LNCAP (cell line): ENCODE data around the gene ABCG5.

Experiments
- TF ChIP-seq, protein P1 (sequence below): fragments of 450-650 bp; IDR thresholded peaks from 2 replicates; pipeline ENCODE4 v1.5.1; 2017; ENCODE audit warnings: mild to moderate bottlenecking

The ABCG5 gene

DNA sequence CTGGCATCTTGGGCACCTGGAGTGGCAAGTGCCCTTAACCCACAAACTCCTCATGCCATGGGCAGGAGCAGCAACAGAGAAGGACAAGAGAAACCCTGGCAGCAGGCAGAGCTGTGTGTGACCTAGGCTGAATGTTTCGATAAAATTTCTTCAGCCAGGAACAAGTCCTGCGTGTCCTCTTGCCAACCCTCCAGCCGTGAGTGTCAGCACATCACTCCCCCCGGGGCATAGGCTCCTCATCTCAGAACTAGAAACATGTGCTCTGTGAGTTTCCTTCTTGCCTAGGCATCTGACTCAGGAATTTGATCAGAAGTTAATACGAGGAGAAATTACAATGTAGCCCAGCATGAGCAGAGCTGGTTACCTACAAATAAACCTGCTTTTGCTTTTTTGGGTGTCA is 2.3 kb upstream of the ABCG5 start:
- TF ChIP-seq, protein P1, sequence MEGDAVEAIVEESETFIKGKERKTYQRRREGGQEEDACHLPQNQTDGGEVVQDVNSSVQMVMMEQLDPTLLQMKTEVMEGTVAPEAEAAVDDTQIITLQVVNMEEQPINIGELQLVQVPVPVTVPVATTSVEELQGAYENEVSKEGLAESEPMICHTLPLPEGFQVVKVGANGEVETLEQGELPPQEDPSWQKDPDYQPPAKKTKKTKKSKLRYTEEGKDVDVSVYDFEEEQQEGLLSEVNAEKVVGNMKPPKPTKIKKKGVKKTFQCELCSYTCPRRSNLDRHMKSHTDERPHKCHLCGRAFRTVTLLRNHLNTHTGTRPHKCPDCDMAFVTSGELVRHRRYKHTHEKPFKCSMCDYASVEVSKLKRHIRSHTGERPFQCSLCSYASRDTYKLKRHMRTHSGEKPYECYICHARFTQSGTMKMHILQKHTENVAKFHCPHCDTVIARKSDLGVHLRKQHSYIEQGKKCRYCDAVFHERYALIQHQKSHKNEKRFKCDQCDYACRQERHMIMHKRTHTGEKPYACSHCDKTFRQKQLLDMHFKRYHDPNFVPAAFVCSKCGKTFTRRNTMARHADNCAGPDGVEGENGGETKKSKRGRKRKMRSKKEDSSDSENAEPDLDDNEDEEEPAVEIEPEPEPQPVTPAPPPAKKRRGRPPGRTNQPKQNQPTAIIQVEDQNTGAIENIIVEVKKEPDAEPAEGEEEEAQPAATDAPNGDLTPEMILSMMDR = no peak

DNA sequence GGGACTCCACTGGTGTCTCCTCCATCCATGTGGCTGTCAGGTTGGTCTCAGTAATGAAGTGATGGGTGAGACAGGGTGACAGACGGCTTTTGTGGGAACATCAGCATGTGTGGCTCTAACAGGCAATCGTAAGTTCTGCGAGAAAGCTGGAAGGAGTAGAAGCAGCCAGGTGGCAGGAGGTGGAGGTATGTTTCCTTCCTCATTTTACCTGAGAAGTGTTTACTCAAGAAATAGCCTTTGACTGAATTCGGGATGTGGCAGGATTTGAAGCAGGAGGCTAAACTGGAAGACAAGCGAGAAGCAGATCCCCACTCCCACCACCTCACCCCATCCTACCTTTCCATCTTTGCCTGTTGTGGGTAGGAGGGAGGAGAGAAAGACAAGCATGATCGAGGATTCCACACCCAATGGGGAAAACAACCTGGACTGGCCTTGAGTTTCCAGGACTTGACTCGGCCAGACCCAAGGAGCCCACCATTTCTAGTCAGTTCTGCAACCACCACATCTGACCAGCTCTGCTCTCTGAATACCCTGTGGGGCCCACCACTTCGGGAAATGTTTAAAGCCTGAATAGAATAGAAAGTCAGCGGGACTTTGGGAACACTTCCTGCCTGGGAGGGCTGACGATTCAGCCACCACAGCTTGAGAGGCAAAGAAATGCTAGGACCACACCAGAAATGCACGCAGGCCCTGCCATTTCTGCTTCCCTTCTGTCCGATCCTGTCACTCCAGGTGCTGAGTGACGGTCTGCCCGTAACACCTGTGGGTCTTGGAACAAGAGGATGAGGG is 1.3 kb upstream of the ABCG5 start:
- TF ChIP-seq, protein P1 = no peak

DNA sequence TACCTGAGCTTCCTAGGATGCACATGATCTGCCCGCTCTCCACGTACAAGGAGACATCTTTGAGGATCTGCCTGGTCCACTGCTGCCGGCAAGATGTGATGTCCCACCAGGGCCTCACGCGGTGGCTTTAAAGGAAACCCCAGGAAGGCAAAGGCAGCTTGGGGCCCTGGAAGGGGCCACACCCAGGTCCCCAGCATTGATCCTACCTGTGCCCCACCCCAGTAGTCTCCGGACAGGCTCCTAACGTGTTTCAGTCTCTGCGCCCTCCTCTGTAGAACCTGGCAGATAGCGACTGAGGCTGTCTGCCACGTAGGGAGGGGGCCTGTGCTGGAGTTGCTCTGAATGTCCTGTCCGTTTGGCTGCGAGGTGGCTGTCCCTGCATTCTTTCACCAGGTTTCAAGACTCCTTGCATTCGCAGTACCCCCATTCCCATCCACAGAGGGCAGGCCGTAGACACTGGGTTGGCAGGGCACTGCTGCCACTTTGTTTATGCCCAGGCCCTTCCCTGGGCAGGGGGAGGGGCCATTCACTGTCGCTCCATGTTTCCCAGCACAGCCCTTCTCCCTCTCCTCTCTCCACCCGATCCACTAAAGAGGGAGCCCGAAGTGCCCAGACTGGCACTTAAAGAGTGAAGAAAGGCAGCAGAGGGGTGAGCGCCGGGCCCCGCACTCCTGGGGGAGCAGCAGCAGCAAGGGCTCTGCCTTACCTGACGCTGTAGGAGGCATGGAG is 644 bp downstream of the ABCG5 start:
- TF ChIP-seq, protein P1 = no peak

DNA sequence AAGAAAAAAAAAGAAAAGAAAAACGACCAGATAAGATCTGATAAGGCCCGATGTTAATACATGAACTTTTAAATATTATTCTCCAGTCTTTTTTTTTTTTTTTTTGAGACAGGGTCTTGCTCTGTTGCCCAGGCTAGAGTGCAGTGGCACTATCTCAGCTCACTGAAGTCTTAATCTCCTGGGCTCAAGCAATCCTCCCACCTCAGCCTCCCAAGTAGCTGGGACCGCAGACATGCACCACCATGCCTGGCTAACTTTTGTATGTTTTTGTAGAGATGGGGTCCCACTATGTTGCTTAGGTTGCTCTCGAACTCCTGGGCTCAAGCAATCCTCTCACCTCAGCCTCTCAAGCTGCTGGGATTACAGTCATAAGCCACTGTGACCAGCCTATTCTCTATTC is 1.6 kb downstream of the ABCG5 start:
- TF ChIP-seq, protein P1 = no peak

DNA sequence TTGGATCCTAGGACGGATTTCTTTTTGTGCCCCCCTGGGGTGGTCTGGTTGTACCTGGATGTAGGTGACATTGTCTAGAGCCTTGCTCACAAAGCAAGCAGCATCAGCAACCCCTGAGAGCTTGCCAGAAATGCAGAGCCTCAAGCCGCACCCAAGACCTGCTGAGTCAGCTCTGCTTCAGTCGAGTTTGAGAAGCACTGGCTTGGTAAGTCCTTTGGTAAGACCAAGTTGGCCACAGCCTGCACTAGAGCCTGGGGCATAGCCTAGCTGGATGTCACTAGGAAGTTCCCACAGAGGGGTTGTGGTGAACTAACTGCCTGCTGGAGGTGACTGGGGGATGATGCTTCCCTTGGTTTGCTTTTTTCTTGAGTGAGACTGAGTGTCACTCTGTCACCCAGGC is 6.2 kb downstream of the ABCG5 start:
- TF ChIP-seq, protein P1 = no peak

DNA sequence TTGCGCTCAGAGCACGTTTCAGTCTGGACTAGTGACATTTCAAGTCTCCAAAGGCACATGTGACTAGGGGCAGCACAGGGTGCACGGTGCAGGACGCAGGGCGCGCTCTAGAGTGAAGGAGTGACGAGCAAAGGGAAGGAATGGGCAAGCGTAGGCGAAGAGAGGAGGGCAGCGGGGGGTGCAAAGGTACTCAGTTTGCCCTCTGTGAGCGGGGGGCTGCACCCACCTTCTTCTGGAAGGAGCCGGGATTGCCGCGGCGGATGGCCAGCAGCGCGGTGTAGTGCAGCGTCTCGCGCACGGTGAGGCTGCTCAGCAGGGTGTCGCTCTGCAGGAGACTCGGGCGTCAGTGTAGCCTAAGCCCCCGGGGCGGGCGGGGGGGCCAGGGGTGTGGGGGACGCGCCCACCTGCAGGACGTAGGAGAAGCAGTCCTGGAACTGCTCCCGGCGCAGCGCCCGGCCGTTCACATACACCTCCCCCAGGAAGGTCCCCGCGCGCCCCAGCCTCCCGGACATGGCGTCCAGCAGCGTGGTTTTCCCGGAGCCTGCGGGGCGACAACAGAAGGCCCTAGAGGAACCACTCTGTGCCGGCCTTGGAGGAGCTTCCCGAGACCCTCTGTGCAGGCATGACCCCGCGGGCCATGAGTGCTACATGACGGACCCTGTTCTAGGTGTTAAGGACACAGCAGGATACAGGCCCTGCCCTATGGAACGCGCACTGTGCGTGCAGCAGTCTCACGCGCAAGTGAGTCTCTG is 6.9 kb downstream of the ABCG5 start:
- TF ChIP-seq, protein P1 = no peak
